AG09319 (cell line): ENCODE data around the gene MYCN.
"Not testable (repeated sequence)": the region's sequence is repeated elsewhere in the genome, so short reads cannot be mapped to it uniquely, and the experiment has no call there.

ENCODE experiments used
- DNase-seq: peaks from one replicate; pipeline ENCODE4 v3.0.0-alpha.2; 2010; ENCODE audit warnings: low read depth; ENCODE audit errors: extremely low read depth
- CTCF ChIP-seq: IDR thresholded peaks from 2 replicates; pipeline ENCODE4 v1.5.1; 2011; ENCODE audit warnings: low read depth, mild to moderate bottlenecking, inconsistent platforms, low read length, moderate library complexity

Gene MYCN

GRCh38 chr2:15905267-15905645 is 35.1 kb upstream of the MYCN start:
- no peak for DNase-seq
- no peak for TF ChIP-seq CTCF

- DNase-seq, result no peak
- TF ChIP-seq CTCF, result no peak
Observed at GRCh38 chr2:15905986-15906491, 34.3 kb upstream of the MYCN start.

- no peak for DNase-seq
- TF ChIP-seq CTCF, result no peak
Observed at GRCh38 chr2:15906778-15907177, 33.6 kb upstream of the MYCN start.

DNA sequence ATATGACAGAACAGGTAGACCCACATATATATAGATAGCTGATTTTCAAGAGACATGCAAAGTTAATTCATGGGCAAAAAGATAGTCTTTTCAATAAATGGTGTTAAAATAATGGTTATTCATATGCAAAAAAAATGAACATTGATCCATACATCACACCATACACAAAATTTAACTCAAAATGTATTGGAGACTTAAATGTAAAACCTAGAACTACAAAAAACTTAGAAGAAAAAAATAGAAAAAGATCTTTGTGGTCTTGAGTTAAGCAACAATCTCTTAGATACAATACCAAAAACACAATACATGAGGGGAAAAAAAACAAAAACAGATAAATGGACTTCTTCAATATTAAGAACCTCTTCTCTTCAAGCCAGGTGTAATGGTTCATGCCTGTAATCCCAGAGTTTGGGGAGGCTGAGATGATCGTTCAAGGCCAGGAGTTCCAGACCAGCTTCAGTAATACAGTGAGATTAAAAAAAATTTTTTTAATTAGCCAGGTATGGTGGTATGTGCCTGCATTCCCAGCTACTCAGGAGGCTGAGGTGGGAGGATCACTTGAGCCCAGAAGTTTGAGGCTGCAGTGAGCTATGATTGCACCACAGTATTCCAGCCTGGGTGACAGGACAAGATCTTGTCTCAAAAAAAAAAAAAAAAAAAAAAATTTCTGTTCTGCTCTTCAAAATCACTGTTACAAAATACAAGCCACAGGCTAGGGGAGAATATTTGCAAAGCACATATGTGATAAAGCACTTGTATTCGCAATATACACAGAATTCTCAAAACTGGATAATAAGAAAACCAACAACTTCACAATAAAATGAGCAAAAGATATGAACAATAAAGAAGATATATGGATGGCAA is 32.7 kb upstream of the MYCN start:
- DNase-seq, result no peak

DNA sequence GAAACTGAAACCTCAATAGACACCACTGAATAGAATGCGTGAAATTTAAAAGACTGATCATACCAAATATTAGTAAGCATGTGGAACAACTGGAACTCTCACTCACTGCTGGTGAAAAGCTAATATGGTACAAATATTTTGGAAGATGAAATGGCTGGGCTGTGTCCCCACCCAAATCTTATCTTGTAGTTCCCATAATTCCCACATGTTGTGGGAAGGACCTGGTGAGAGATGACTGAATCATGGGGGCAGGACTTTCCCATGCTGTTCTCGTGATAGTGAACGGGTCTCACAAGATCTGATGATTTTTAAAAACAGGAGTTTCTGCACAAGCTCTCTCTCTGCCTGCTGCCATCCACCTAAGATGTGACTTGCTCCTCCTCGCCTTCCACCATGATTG is 32.0 kb upstream of the MYCN start:
- no peak for DNase-seq
- no peak for TF ChIP-seq CTCF

More for the DNA sequence above, 32.7 kb upstream of the MYCN start:
- no peak for TF ChIP-seq CTCF

GRCh38 chr2:15909157-15909556 is 31.2 kb upstream of the MYCN start:
- no peak for DNase-seq
- no peak for TF ChIP-seq CTCF

DNA sequence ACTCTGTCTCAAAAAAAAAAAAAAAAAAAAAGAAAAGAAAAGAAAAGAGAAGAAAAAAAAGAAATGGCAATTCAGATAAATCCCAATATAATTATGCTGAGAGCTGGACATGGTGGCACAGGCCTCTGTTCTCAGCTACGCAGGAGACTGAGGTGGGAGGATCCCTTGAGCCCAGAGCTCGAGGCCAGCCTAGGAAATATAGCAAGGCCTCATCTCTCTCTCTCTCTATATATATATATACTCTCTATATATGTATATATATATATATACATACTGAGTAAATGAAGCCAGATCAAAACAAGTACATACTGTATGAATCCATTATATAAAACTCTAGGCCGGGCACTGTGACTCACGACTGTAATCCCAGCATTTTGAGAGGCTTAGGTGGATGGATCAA is 30.6 kb upstream of the MYCN start:
- TF ChIP-seq CTCF, result no peak
- no peak for DNase-seq

- DNase-seq, result not testable (repeated sequence)
Observed at GRCh38 chr2:15911270-15911669, 29.1 kb upstream of the MYCN start.
